HAP-1 (cell line): Measurements from ENCODE around the gene MYBPC2.
"Not testable (repeated sequence)": the region's sequence is repeated elsewhere in the genome, so short reads cannot be mapped to it uniquely, and the experiment has no call there.

Experiments
- DNase-seq, 2 experiments: peaks; one replicate each; pipeline ENCODE4 v3.0.0-alpha.2; 2016 to 2020; ENCODE audit warnings: low spot score in 2 of 2
- H3K27me3 ChIP-seq: fragments of 250-450 bp; sonication (Bioruptor Pico); 2 replicates; pipeline ENCODE4 v1.5.1; 2020; ENCODE audit warnings: low read depth, mild to moderate bottlenecking, moderate library complexity
- H3K36me3 ChIP-seq: fragments of 250-450 bp; sonication (Bioruptor Pico); replicated peaks from 2 replicates; pipeline ENCODE4 v1.5.1; 2020; ENCODE audit warnings: mild to moderate bottlenecking
- H3K4me1 ChIP-seq: fragments of 250-450 bp; sonication (Bioruptor Pico); 2 replicates; pipeline ENCODE4 v1.5.1; 2020; ENCODE audit warnings: mild to moderate bottlenecking
- H3K4me3 ChIP-seq: fragments of 250-450 bp; sonication (Bioruptor Pico); 2 replicates; pipeline ENCODE4 v1.5.1; 2020; ENCODE audit warnings: mild to moderate bottlenecking, moderate library complexity
- H3K9me3 ChIP-seq: fragments of 250-450 bp; sonication (Bioruptor Pico); 2 replicates; pipeline ENCODE4 v1.5.1; 2020; ENCODE audit warnings: mild to moderate bottlenecking, moderate library complexity
- in situ Hi-C: fragments of 300-500 bp; cut with MboI; formaldehyde crosslinking; loops from 3 replicates; pipeline ENCODE4 v1.14.3; 2020; ENCODE audit warnings: low sequenced_read_pairs, inconsistent platforms, mixed read lengths

Gene MYBPC2

GRCh38 chr19:50432221-50433028 lies at the start of gene MYBPC2:
Gene MYBPC2 (plus strand): TSS chr19:50432892. CDS start chr19:50432954, 62 bp downstream.
- peak in 1 of 2 experiments; percentile 45 for DNase-seq
- in situ Hi-C loops = no loop called here
- no peaks in the 10 kb centered on the region for H3K27me3 ChIP-seq

DNA sequence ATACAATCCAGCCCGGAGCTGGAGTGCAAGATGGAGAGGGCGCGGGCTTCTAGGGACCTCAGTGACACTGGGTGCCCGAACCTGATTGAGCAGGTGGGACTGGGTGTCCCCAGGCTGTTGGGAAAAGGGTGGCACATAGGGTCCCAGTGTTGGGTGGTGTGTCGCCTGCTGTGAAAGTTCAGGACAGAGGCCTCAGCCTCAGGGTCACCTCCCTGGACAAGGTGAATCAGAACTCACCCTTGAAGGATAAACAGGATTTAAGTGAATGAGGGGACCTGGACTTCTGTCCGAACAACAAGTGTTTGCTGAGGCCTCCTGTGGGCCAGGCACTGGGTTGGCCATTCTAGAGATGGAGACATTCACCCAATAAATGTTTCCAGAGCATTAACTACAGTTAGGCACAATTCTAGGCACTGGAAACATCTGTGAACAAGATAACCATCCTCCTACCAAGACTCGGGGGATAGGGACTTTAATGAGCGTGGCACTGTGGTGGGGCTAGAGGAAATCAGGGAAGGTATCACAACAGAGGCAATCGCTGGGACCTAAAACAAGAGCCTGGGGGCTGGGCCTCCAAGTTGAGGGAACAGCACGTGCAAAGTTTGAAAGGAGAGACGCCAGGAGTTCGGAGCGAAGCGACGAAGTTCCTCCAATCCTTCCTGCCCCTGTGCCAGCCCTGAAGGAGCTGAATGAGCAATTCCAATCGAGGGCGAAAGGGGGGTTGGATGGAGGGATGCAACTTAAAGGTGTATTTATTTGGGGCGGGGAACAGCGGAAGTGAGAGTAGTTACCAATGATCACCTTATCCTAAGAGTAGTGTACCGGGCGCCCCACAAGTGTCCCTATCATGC lies 49.5 kb upstream of the MYBPC2 start:
- Histone ChIP-seq H3K4me3 (peak overlapping the region; percentile 78), H3K9me3 (no peaks in the 10 kb centered on the region), H3K36me3 (peaks cover 41% of the 10 kb centered on the region), H3K27me3 (no peaks in the 10 kb centered on the region), H3K4me1 (peaks cover 7% of the 10 kb centered on the region; the same call in 1 of the 2 replicates)
- no peak for DNase-seq
- in situ Hi-C loops = no loop called here

More at GRCh38 chr19:50432221-50433028, at the start of gene MYBPC2:
- H3K4me3 ChIP-seq = peak within 1 kb of the TSS; percentile 44
- no peaks in the 10 kb centered on the region for H3K36me3 ChIP-seq
- peaks cover 8% of the 10 kb centered on the region for H3K4me1 ChIP-seq
- no peaks in the 10 kb centered on the region for H3K9me3 ChIP-seq

DNA sequence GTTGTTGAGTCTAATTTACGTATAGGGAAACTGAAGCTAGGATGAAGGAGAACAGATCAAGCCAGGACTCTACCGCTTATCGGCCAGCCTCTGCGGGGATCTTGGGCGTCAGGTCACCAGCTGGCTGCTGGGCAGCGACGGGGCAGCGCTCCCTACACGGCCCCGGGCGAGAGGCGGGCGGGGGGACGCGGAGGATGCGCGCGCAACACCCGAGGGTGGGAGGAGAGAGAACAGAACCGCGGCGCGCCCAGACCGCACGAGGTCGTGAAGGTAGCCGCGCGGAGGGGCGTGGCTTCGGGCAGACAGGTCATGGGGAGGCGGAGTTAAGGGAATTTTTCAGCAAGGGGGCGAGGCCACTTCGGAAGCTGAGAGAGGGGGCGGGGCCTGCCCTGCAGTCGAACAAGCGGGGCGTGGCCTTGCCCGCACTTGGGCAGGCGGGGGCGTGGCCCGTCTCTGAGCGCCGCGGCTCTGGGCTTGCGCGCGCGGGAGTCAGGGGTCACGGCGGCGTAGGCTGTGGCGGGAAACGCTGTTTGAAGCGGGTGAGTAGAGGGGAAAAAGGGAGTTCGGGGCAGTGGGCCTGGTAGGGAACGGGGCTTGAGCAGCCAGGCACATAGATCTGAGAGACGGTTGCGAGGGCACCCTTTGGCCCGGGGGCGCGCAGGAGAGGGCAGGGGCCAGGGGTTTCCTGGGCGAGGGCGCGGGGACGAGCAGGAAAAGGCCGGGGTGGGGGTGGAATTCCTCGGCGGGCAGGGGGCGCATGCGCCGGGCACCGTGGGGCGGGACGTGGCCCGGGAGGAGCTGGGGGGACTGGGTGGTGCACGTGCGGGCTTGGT lies 48.6 kb upstream of the MYBPC2 start, which contains the start of gene POLD1:
Gene POLD1 (plus strand): TSS at position 496 of the 833 bp plus-strand sequence. CDS start 14,505 bp downstream, outside the sequence.
- H3K4me1 ChIP-seq = peaks cover 9% of the 10 kb centered on the region; the same call in 1 of the 2 replicates
- peak; percentile 98 to 99 for DNase-seq
- H3K36me3 ChIP-seq = peaks cover 36% of the 10 kb centered on the region
- H3K9me3 ChIP-seq = no peaks in the 10 kb centered on the region
- in situ Hi-C loops = no loop called here
- no peaks in the 10 kb centered on the region for H3K27me3 ChIP-seq
- H3K4me3 ChIP-seq = peak within 1 kb of the TSS; percentile 78

DNA sequence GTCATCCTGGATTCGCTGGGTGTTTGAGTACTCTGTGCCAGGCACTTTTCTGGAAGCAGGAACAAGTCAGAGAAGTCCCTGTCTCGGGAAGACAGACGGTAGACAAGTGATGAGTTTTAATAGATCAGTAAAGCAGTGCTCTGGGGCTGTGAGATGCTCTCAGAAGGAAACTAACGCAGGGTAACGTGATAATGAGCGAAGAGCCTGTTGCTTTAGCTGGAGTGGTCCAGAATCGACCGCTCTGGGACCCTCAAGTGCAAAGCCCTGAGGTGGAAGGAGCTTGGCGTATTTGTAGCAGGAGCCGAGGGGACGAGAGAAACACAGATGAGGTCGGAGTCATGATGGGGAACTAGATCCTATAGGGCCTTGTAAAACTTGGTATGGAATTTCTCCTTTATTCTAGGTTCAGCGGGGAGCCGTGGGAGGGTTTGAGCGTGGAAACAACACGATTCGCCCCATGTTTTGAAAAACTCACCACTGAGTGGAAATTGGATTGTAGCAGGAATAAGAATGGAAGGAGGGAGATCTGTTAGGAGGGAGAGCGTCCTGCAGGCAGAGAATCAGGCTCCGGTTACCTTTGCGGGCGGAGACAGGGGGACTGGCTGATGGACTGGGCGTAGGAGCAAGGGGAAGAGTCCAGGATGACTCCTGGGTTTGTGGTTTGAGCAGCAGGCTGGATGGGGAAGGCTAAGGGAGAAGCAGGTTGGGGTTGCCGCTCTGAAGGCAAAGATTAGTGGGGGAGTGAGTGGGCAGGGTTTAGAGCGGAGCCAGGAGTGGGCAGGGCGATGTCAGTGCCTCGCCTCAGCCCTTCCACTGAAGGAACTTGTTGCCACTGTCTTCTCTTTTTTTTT lies 47.8 kb upstream of the MYBPC2 start:
- no peaks in the 10 kb centered on the region for H3K9me3 ChIP-seq
- peaks cover 9% of the 10 kb centered on the region; the same call in 1 of the 2 replicates for H3K4me1 ChIP-seq
- no peaks in the 10 kb centered on the region for H3K27me3 ChIP-seq
- DNase-seq = peak in 1 of 2 experiments; percentile 38
- in situ Hi-C loops = no loop called here
- H3K4me3 ChIP-seq = peak overlapping the region; percentile 78
- H3K36me3 ChIP-seq = peaks cover 32% of the 10 kb centered on the region

DNA sequence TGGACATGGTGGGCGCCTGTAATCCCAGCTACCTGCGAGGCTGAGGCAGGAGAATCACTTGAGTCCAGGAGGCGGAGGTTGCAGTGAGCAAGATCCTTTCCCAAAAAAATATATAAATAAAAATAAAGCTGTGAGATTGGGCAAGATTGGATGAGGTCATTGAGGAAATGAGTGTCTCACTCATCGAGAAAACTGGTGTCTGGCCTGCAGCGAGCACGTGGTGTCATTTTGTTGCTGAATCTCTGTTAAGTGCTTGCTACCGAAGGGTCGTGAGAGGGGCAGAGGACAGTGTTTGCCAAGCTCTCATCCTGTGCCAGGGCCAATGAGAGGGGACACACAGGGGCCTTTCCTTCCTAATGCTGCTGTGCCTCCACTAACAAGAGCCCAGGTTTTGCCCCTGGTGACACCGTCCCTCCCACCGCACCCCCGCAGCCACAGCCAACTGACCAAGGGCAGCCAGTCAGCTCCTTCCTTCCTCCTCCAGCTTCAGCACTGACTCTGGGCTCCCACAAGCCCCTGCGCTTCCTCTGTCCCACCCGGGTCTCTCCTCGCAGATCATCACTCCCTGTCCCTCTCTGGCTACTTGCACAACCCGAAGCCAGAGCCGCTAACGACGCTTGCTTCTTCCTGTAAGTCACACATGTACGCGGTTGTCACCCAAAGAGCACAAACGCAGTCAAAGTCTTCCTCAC lies 45.4 kb upstream of the MYBPC2 start:
- H3K36me3 ChIP-seq = peaks cover 37% of the 10 kb centered on the region
- peaks cover 9% of the 10 kb centered on the region; the same call in 1 of the 2 replicates for H3K4me1 ChIP-seq

GRCh38 chr19:50387868-50388245 lies 44.8 kb upstream of the MYBPC2 start:
- in situ Hi-C loops = no loop called here
- DNase-seq = no peak
- Histone ChIP-seq H3K27me3 (no peaks in the 10 kb centered on the region), H3K9me3 (no peaks in the 10 kb centered on the region; the same call in 1 of the 2 replicates), H3K36me3 (peaks cover 43% of the 10 kb centered on the region), H3K4me1 (peaks cover 9% of the 10 kb centered on the region; the same call in 1 of the 2 replicates), H3K4me3 (no peak overlapping the region)

More for the DNA sequence above, 45.4 kb upstream of the MYBPC2 start:
- H3K27me3 ChIP-seq = no peaks in the 10 kb centered on the region
- no peak overlapping the region for H3K4me3 ChIP-seq
- no peak for DNase-seq
- H3K9me3 ChIP-seq = no peaks in the 10 kb centered on the region; the same call in 1 of the 2 replicates
- in situ Hi-C loops = no loop called here

DNA sequence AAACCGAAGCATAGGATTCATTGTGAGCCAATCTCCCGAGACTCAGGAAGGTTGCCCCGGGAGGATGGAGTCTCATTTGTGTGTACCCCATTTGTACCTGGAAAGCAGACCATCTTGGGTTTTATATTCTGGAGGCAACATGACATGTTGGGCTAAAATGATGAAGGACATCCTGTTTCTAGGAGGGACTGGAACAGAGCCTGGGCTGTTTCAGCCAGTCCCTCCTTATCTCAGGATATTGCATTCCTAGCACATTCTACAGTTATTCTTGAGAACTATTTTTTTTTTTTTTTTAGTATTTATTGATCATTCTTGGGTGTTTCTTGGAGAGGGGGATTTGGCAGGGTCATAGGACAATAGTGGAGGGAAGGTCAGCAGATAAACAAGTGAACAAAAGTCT lies 42.4 kb upstream of the MYBPC2 start:
- H3K4me1 ChIP-seq, in situ Hi-C loops, H3K27me3 ChIP-seq, H3K4me3 ChIP-seq, H3K9me3 ChIP-seq, DNase-seq: not testable (repeated sequence)
- peaks cover 45% of the 10 kb centered on the region for H3K36me3 ChIP-seq

DNA sequence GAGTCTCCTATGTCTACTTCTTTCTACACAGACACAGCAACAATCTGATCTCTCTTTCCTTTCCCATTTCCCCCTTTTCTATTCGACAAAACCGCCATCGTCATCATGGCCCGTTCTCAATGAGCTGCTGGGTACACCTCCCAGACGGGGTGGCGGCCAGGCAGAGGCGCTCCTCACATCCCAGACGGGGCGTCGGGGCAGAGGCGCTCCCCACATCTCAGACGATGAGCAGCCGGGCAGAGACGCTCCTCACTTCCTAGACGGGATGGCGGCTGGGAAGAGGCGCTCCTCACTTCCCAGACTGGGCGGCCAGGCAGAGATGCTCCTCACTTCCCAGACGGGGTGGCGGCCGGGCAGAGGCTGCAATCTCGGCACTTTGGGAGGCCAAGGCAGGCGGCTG lies 41.7 kb upstream of the MYBPC2 start:
- in situ Hi-C loops, H3K4me1 ChIP-seq, H3K9me3 ChIP-seq, H3K27me3 ChIP-seq, H3K4me3 ChIP-seq, DNase-seq: not testable (repeated sequence)
- peaks cover 45% of the 10 kb centered on the region for H3K36me3 ChIP-seq

DNA sequence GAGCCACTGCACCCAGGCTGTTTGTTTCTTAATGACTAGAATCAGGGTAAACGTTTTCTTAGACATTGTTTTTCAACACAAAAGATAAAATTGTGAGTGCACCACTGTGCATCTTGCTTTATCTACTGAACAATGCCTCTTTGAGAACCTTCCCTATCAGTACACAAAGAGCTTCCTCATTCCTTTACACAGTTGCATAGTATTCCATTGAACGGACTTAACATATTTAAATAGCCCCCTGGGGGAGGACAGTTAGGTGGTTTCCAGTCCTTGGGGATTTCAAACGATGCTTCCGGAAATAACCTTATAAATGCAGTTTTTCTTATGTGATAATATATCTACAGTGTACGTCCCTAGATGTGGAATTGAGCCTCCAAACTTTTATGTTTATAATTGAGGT lies 39.9 kb upstream of the MYBPC2 start:
- in situ Hi-C loops = no loop called here
- Histone ChIP-seq H3K27me3 (no peaks in the 10 kb centered on the region), H3K36me3 (peaks cover 28% of the 10 kb centered on the region), H3K9me3 (no peaks in the 10 kb centered on the region; the same call in 1 of the 2 replicates), H3K4me1 (peaks cover 6% of the 10 kb centered on the region; the same call in 1 of the 2 replicates), H3K4me3 (no peak overlapping the region)
- DNase-seq = no peak

GRCh38 chr19:50393589-50393988 lies 39.1 kb upstream of the MYBPC2 start:
- Histone ChIP-seq H3K4me1 (no peaks in the 10 kb centered on the region), H3K36me3 (peaks cover 21% of the 10 kb centered on the region), H3K9me3 (no peaks in the 10 kb centered on the region; the same call in 1 of the 2 replicates), H3K27me3 (no peaks in the 10 kb centered on the region), H3K4me3 (no peak overlapping the region)
- no peak for DNase-seq
- in situ Hi-C loops = no loop called here

GRCh38 chr19:50394017-50394416 lies 38.7 kb upstream of the MYBPC2 start:
- in situ Hi-C loops = no loop called here
- Histone ChIP-seq H3K27me3 (no peaks in the 10 kb centered on the region), H3K4me1 (no peaks in the 10 kb centered on the region), H3K9me3 (no peaks in the 10 kb centered on the region; the same call in 1 of the 2 replicates), H3K4me3 (no peak overlapping the region), H3K36me3 (peaks cover 25% of the 10 kb centered on the region)
- no peak for DNase-seq
